Astrocyte (in vitro differentiated cells and primary cell): ENCODE data around the gene ADD1. TPM values are rescaled to one million over a fixed set of nuclear protein-coding genes. Genes with fewer than 3 reads are reported as not detected.

Experiments used
- DNase-seq: peaks from one replicate; pipeline ENCODE4 v3.0.0-alpha.2; 2010; ENCODE audit warnings: low read depth
- FAIRE-seq: peaks from 2 replicates; lab custom pipeline; 2011; peaks lifted over from hg19 to GRCh38; lab: Jason Lieb, UNC
- H2AFZ ChIP-seq: 2 replicates; pipeline ENCODE4 v1.6.0; 2012; ENCODE audit warnings: low read depth, low read length, inconsistent platforms
- H3K27ac ChIP-seq: 2 replicates; pipeline ENCODE4 v1.5.1; 2011; ENCODE audit warnings: low read depth, low read length, inconsistent platforms
- H3K27me3 ChIP-seq: 2 replicates; pipeline ENCODE4 v1.6.0; 2011; ENCODE audit warnings: low read length, inconsistent platforms; ENCODE audit not compliant: insufficient read depth
- H3K36me3 ChIP-seq: 2 replicates; pipeline ENCODE4 v1.5.1; 2011; ENCODE audit warnings: low read length, inconsistent platforms; ENCODE audit not compliant: insufficient read depth
- H3K4me1 ChIP-seq: 2 replicates; pipeline ENCODE4 v1.5.1; 2011; ENCODE audit warnings: low read length, inconsistent platforms; ENCODE audit not compliant: insufficient read depth
- H3K4me2 ChIP-seq: 2 replicates; pipeline ENCODE4 v1.6.0; 2012; ENCODE audit warnings: low read length, inconsistent platforms
- H3K4me3 ChIP-seq: 2 replicates; pipeline ENCODE4 v1.5.1; 2011; ENCODE audit warnings: low read depth, mild to moderate bottlenecking, low read length, inconsistent platforms; ENCODE audit not compliant: insufficient read depth
- H3K79me2 ChIP-seq: 2 replicates; pipeline ENCODE4 v1.6.0; 2012; ENCODE audit warnings: mild to moderate bottlenecking, low read length, inconsistent platforms; ENCODE audit not compliant: insufficient read depth
- H3K9ac ChIP-seq: 2 replicates; pipeline ENCODE4 v1.6.0; 2012; ENCODE audit warnings: mild to moderate bottlenecking, low read length, inconsistent platforms
- H3K9me3 ChIP-seq: 2 replicates; pipeline ENCODE4 v1.5.1; 2012; ENCODE audit warnings: low read depth, mild to moderate bottlenecking, low read length, inconsistent platforms; ENCODE audit not compliant: insufficient read depth
- H4K20me1 ChIP-seq: 2 replicates; pipeline ENCODE4 v1.6.0; 2012; ENCODE audit warnings: low read length, inconsistent platforms; ENCODE audit not compliant: insufficient read depth
- H3K27ac Mint-ChIP-seq: one replicate; pipeline ENCODE4 v1.8.0; 2021; ENCODE audit warnings: mild to moderate bottlenecking, mixed read lengths; ENCODE audit not compliant: unreplicated experiment
- H3K27me3 Mint-ChIP-seq: one replicate; pipeline ENCODE4 v1.8.0; 2021; ENCODE audit warnings: low read depth, mixed read lengths; ENCODE audit not compliant: unreplicated experiment
- H3K36me3 Mint-ChIP-seq: one replicate; pipeline ENCODE4 v1.8.0; 2021; ENCODE audit warnings: low read depth, mixed read lengths; ENCODE audit not compliant: unreplicated experiment
- H3K4me1 Mint-ChIP-seq: one replicate; pipeline ENCODE4 v1.8.0; 2021; ENCODE audit warnings: low read depth, mixed read lengths; ENCODE audit not compliant: unreplicated experiment
- H3K4me3 Mint-ChIP-seq: one replicate; pipeline ENCODE4 v1.8.0; 2021; ENCODE audit warnings: mild to moderate bottlenecking, moderate library complexity, mixed read lengths; ENCODE audit not compliant: unreplicated experiment
- H3K9me3 Mint-ChIP-seq: one replicate; pipeline ENCODE4 v1.8.0; 2021; ENCODE audit warnings: mild to moderate bottlenecking, mixed read lengths; ENCODE audit not compliant: unreplicated experiment
- CTCF ChIP-seq: IDR thresholded peaks from 2 replicates; pipeline ENCODE4 v1.5.1; 2011; ENCODE audit warnings: low read depth, mild to moderate bottlenecking, inconsistent platforms, low read length, moderate library complexity; ENCODE audit not compliant: insufficient read depth
- EZH2 ChIP-seq: IDR thresholded peaks from 2 replicates; pipeline ENCODE4 v1.6.1; 2012; ENCODE audit warnings: mild to moderate bottlenecking, low read length, inconsistent platforms; ENCODE audit not compliant: insufficient read depth
- total RNA-seq: library from RNA; stranded (reverse); gene quantifications from 2 replicates; pipeline ENCODE4 v1.2.1, GENCODE V29; 2021

ADD1 gene
- total RNA-seq, 1 donor from 2014 or later, result 280 TPM

- H3K4me1 Mint-ChIP-seq, result peaks cover 19% of the 10 kb centered on the region
Observed at GRCh38 chr4:2878346-2878745, 34.7 kb downstream of the ADD1 start.

GRCh38 chr4:2879026-2879425 is 35.4 kb downstream of the ADD1 start:
- Mint-ChIP-seq H3K27ac (peak overlapping the region; percentile 47), H3K4me1 (peaks cover 19% of the 10 kb centered on the region), H3K4me3 (no peak overlapping the region), H3K27me3 (no peaks in the 10 kb centered on the region), H3K36me3 (peaks cover 36% of the 10 kb centered on the region), H3K9me3 (no peaks in the 10 kb centered on the region)
- Histone ChIP-seq H3K9ac (no peak overlapping the region), H3K4me3 (no peak overlapping the region), H3K4me2 (no peak overlapping the region), H2AFZ (no peak overlapping the region), H3K9me3 (no peaks in the 10 kb centered on the region), H3K27me3 (no peaks in the 10 kb centered on the region), H4K20me1 (peaks cover 52% of the 10 kb centered on the region), H3K4me1 (no peaks in the 10 kb centered on the region), H3K36me3 (peaks cover 15% of the 10 kb centered on the region), H3K79me2 (peaks cover 61% of the 10 kb centered on the region), H3K27ac (no peak overlapping the region)
- DNase-seq (no peak), FAIRE-seq (no peak)
- TF ChIP-seq EZH2 (no peak), CTCF (no peak)

More at GRCh38 chr4:2878346-2878745, 34.7 kb downstream of the ADD1 start:
- peaks cover 56% of the 10 kb centered on the region for H4K20me1 ChIP-seq
- Mint-ChIP-seq H3K4me3 (no peak overlapping the region), H3K36me3 (peaks cover 36% of the 10 kb centered on the region), H3K27me3 (no peaks in the 10 kb centered on the region), H3K9me3 (no peaks in the 10 kb centered on the region), H3K27ac (peak overlapping the region; percentile 8)
- no peak overlapping the region for H2AFZ ChIP-seq
- no peaks in the 10 kb centered on the region for H3K27me3 ChIP-seq
- H3K4me3 ChIP-seq, result no peak overlapping the region
- no peaks in the 10 kb centered on the region for H3K9me3 ChIP-seq
- no peak overlapping the region for H3K27ac ChIP-seq
- no peak overlapping the region for H3K9ac ChIP-seq
- H3K4me1 ChIP-seq, result no peaks in the 10 kb centered on the region
- DNase-seq (no peak), FAIRE-seq (no peak)
- TF ChIP-seq EZH2 (no peak), CTCF (no peak)
- H3K79me2 ChIP-seq, result peaks cover 67% of the 10 kb centered on the region
- H3K4me2 ChIP-seq, result no peak overlapping the region
- peaks cover 14% of the 10 kb centered on the region for H3K36me3 ChIP-seq

DNA sequence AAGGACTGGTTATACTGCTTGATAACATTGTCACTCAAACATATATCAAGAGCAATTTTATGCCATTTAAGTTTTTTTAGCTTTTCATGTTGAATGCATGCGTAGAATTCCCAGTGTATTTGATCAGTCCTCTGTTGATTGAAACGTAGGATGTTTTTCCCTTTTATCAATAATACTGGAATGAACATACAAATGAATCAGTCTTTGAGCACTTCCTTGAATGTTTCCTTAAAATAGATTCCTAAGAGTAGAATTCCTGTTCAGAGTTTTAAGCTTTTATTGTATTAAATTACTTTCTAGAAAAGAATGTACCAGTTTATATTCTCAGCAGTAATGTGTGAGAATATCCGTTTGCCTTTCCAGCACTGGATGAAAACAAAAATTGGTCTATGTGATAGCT is 37.8 kb downstream of the ADD1 start:
- peaks cover 11% of the 10 kb centered on the region for H3K4me1 Mint-ChIP-seq
- H3K79me2 ChIP-seq, result peaks cover 49% of the 10 kb centered on the region
- FAIRE-seq, result no peak

More for the DNA sequence above, 37.8 kb downstream of the ADD1 start:
- H3K36me3 ChIP-seq, result peaks cover 21% of the 10 kb centered on the region
- no peak for DNase-seq
- H3K27me3 Mint-ChIP-seq, result no peaks in the 10 kb centered on the region
- H4K20me1 ChIP-seq, result peaks cover 42% of the 10 kb centered on the region
- H3K27ac Mint-ChIP-seq, result no peak overlapping the region
- no peaks in the 10 kb centered on the region for H3K4me1 ChIP-seq
- H3K9me3 ChIP-seq, result no peaks in the 10 kb centered on the region
- no peak for TF ChIP-seq EZH2
- no peak for TF ChIP-seq CTCF
- H3K36me3 Mint-ChIP-seq, result peaks cover 39% of the 10 kb centered on the region
- H3K4me3 Mint-ChIP-seq, result no peak overlapping the region
- no peak overlapping the region for H3K4me3 ChIP-seq
- H3K9ac ChIP-seq, result peak overlapping the region; percentile 0
- peak overlapping the region; percentile 18 for H3K27ac ChIP-seq
- H3K4me2 ChIP-seq, result peak overlapping the region; percentile 16
- no peaks in the 10 kb centered on the region for H3K27me3 ChIP-seq
- no peaks in the 10 kb centered on the region for H3K9me3 Mint-ChIP-seq
- no peak overlapping the region for H2AFZ ChIP-seq
